GM12892 (cell line): ENCODE data around the gene RRAGC.

Experiments
- DNase-seq: peaks from one replicate; pipeline ENCODE4 v3.0.0; 2011; ENCODE audit not compliant: insufficient read length
- FAIRE-seq: peaks from 2 replicates; lab custom pipeline; 2011; peaks lifted over from hg19 to GRCh38; lab: Jason Lieb, UNC
- POLR2A ChIP-seq: IDR thresholded peaks from 2 replicates; pipeline ENCODE4 v1.6.1; 2011; ENCODE audit warnings: low read depth, low read length, control low read depth
- POLR2AphosphoS5 ChIP-seq: IDR thresholded peaks from 2 replicates; pipeline ENCODE4 v1.6.1; 2011; ENCODE audit warnings: low read depth, low read length, control low read depth
- TAF1 ChIP-seq: IDR thresholded peaks from 2 replicates; pipeline ENCODE4 v1.6.1; 2011; ENCODE audit warnings: low read depth, mild to moderate bottlenecking, control low read depth, low read length, borderline replicate concordance

Gene RRAGC

GRCh38 chr1:38788341-38789336 is 70.9 kb downstream of the RRAGC start:
- DNase-seq: no peak
- TF ChIP-seq TAF1 (no peak), POLR2A (no peak), POLR2AphosphoS5 (no peak)
- no peak for FAIRE-seq
